PC-9 (cell line): ENCODE data around the gene MAPK10. TPM values are rescaled to one million over a fixed set of nuclear protein-coding genes. Genes with fewer than 3 reads are reported as not detected.

ENCODE experiments used
- BruUV-seq: library from RNA; stranded (reverse); fragments of 400-500 nt; replicated peaks from 2 replicates; lab custom pipeline; 2021; lab: Mats Ljungman, UMichigan
- CTCF ChIA-PET: fragments of 300-600 bp; sonication (Branson Sonifier 250); formaldehyde crosslinking; loops from one replicate; lab custom pipeline; 2022; ENCODE audit warnings: antibody characterized with exemption; lab: Charles Lee
- POLR2A ChIA-PET: fragments of 300-600 bp; sonication (Branson Sonifier 250); formaldehyde crosslinking; loops from one replicate; lab custom pipeline; 2022; ENCODE audit warnings: antibody characterized with exemption; ENCODE audit not compliant: unreplicated experiment; lab: Charles Lee
- DNase-seq, 2 experiments: peaks; one replicate each; pipeline versions ENCODE4 v3.0.0 to v3.0.0-alpha.2; 2015 to 2022; ENCODE audit warnings: mixed read lengths in 1 of 2
- H2AFZ ChIP-seq: fragments of 200-600 bp; sonication (generic); 2 replicates; pipeline ENCODE4 v1.8.1; 2017; ENCODE audit warnings: antibody characterized with exemption
- H3F3A ChIP-seq: fragments of 200-600 bp; sonication (generic); 2 replicates; pipeline ENCODE4 v1.8.1; 2017; ENCODE audit warnings: antibody characterized with exemption, mild to moderate bottlenecking, low read depth; ENCODE audit not compliant: insufficient read depth
- H3K27ac ChIP-seq: fragments of 200-600 bp; sonication (generic); 2 replicates; pipeline ENCODE4 v1.6.1; 2016; ENCODE audit warnings: mixed run types
- H3K27me3 ChIP-seq: fragments of 200-600 bp; sonication (generic); 2 replicates; pipeline ENCODE4 v1.6.1; 2016; ENCODE audit warnings: low read depth, mixed run types; ENCODE audit not compliant: insufficient read depth
- H3K36me3 ChIP-seq: fragments of 200-600 bp; sonication (generic); 2 replicates; pipeline ENCODE4 v1.6.1; 2016; ENCODE audit warnings: low read depth, mixed run types
- H3K4me1 ChIP-seq: fragments of 200-600 bp; sonication (generic); replicated peaks from 2 replicates; pipeline ENCODE4 v1.6.1; 2016; ENCODE audit warnings: mixed run types; ENCODE audit not compliant: insufficient read depth
- H3K4me2 ChIP-seq: fragments of 200-600 bp; sonication (generic); 2 replicates; pipeline ENCODE4 v1.6.1; 2017; ENCODE audit warnings: mixed run types
- H3K4me3 ChIP-seq: fragments of 200-600 bp; sonication (generic); 2 replicates; pipeline ENCODE4 v1.6.1; 2016; ENCODE audit warnings: mixed run types
- H3K79me2 ChIP-seq: fragments of 200-600 bp; sonication (generic); 2 replicates; pipeline ENCODE4 v1.6.1; 2017; ENCODE audit warnings: low read depth, mixed run types
- H3K9me2 ChIP-seq: fragments of 200-600 bp; sonication (generic); 2 replicates; pipeline ENCODE4 v1.8.1; 2017; ENCODE audit warnings: mild to moderate bottlenecking; ENCODE audit not compliant: insufficient read depth
- H3K9me3 ChIP-seq: fragments of 200-600 bp; sonication (generic); 2 replicates; pipeline ENCODE4 v1.8.1; 2016; ENCODE audit warnings: low read depth; ENCODE audit not compliant: insufficient read depth
- H4K20me1 ChIP-seq: fragments of 200-600 bp; sonication (generic); 2 replicates; pipeline ENCODE4 v1.8.1; 2017; ENCODE audit not compliant: insufficient read depth
- EZH2 ChIP-seq: fragments of 200-600 bp; sonication (generic); IDR thresholded peaks from 2 replicates; pipeline ENCODE4 v1.8.0; 2017; ENCODE audit warnings: antibody characterized with exemption, low read depth
- intact Hi-C: fragments of 100-400 bp; cut with micrococcal nuclease; formaldehyde crosslinking; loops from one replicate; pipeline ENCODE4 v1.10.0; 2022; ENCODE audit not compliant: unreplicated experiment
- total RNA-seq: library from RNA; stranded (reverse); gene quantifications from 2 replicates; pipeline ENCODE4 v1.2.3, GENCODE V29; 2021
- TF ChIP-seq, protein P1 (sequence below): fragments of 200-600 bp; sonication (generic); conservative IDR thresholded peaks from 2 replicates; pipeline ENCODE4 v1.6.1; 2017; ENCODE audit warnings: mixed run types, antibody characterized with exemption, mild to moderate bottlenecking, moderate library complexity

MAPK10 gene
- total RNA-seq, 1 experiment from 2014 or later = 4.2 TPM

DNA sequence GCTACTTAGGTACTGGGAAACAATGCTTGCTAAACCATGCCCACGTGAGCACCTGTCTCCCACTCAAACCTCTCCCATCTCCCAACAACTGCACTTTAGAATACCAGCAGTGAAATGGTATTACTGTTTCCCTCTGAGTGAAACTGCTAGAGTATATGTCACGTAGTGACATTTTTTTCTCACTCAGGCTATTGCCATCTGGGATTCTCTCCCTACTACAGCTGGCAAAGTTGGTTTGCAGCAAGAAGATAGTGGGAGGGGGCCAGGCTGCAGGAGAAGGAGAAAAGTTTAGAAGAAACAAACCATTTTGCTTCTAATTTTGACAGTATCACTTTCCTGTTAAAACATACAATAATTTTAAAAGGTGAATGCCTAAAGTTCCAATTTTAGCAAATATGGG lies 358.3 kb downstream of the MAPK10 start:
- intact Hi-C loops = no loop called here
- Histone ChIP-seq H3F3A (no peaks in the 10 kb centered on the region), H3K4me1 (no peaks in the 10 kb centered on the region), H3K4me2 (no peak overlapping the region), H2AFZ (no peak overlapping the region), H3K27me3 (no peaks in the 10 kb centered on the region), H3K9me2 (no peaks in the 10 kb centered on the region), H3K4me3 (no peak overlapping the region), H3K36me3 (no peaks in the 10 kb centered on the region), H3K9me3 (no peaks in the 10 kb centered on the region), H3K79me2 (no peaks in the 10 kb centered on the region), H3K27ac (no peak overlapping the region), H4K20me1 (no peaks in the 10 kb centered on the region)
- no TSS peak for BruUV-seq
- ChIA-PET CTCF (no interaction called here), POLR2A (no interaction called here)
- no peak for DNase-seq
- no peak for TF ChIP-seq EZH2
- TF ChIP-seq, protein P1, sequence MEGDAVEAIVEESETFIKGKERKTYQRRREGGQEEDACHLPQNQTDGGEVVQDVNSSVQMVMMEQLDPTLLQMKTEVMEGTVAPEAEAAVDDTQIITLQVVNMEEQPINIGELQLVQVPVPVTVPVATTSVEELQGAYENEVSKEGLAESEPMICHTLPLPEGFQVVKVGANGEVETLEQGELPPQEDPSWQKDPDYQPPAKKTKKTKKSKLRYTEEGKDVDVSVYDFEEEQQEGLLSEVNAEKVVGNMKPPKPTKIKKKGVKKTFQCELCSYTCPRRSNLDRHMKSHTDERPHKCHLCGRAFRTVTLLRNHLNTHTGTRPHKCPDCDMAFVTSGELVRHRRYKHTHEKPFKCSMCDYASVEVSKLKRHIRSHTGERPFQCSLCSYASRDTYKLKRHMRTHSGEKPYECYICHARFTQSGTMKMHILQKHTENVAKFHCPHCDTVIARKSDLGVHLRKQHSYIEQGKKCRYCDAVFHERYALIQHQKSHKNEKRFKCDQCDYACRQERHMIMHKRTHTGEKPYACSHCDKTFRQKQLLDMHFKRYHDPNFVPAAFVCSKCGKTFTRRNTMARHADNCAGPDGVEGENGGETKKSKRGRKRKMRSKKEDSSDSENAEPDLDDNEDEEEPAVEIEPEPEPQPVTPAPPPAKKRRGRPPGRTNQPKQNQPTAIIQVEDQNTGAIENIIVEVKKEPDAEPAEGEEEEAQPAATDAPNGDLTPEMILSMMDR = no peak

DNA sequence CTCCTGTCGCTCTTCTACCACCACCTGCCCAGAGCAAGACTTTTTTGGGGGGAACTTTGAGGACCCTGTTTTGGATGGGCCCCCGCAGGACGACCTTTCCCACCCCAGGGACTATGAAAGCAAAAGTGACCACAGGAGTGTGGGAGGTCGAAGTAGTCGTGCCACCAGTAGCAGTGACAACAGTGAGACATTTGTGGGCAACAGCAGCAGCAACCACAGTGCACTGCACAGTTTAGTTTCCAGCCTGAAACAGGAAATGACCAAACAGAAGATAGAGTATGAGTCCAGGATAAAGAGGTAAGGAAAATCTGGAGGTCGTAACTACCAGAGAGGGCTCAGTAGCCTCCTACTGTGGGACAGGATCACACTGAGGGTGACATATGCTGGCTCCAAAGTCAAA lies 364.5 kb downstream of the MAPK10 start:
- H2AFZ ChIP-seq = no peak overlapping the region
- no peak for DNase-seq
- ChIA-PET CTCF (no interaction called here), POLR2A (interaction anchor here (0.6 kb wide), 1 partner anchor 598 kb away, joined by 4 read pairs; the partner anchor contains the start of gene PTPN13)
- no peak overlapping the region for H3K4me2 ChIP-seq
- H3K9me3 ChIP-seq = no peaks in the 10 kb centered on the region
- TF ChIP-seq, protein P1 = no peak
- TF ChIP-seq EZH2 = no peak
- H3F3A ChIP-seq = no peaks in the 10 kb centered on the region
- no peaks in the 10 kb centered on the region for H3K36me3 ChIP-seq
- H3K4me1 ChIP-seq = no peaks in the 10 kb centered on the region
- H4K20me1 ChIP-seq = no peaks in the 10 kb centered on the region
- no peaks in the 10 kb centered on the region for H3K79me2 ChIP-seq
- H3K9me2 ChIP-seq = no peaks in the 10 kb centered on the region
- BruUV-seq = no TSS peak
- H3K27ac ChIP-seq = no peak overlapping the region
- H3K4me3 ChIP-seq = no peak overlapping the region
- intact Hi-C loops = no loop called here
- H3K27me3 ChIP-seq = no peaks in the 10 kb centered on the region

DNA sequence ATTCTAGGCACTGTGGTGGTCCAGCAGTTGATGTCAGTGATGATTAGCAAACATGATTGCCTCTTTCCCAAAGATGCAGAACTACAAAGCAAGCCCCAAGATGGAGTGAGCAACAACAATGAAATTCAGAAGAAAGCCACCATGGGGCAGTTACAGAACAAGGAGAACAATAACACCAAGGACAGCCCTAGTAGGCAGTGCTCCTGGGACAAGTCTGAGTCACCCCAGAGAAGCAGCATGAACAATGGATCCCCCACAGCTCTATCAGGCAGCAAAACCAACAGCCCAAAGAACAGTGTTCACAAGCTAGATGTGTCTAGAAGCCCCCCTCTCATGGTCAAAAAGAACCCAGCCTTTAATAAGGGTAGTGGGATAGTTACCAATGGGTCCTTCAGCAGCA lies 365.3 kb downstream of the MAPK10 start:
- no TSS peak for BruUV-seq
- ChIA-PET POLR2A (interaction anchor here (0.6 kb wide), 1 partner anchor 599 kb away, joined by 4 read pairs; the partner anchor contains the start of gene PTPN13), CTCF (no interaction called here)
- Histone ChIP-seq H3F3A (no peaks in the 10 kb centered on the region), H3K4me2 (no peak overlapping the region), H3K27me3 (no peaks in the 10 kb centered on the region), H3K9me2 (no peaks in the 10 kb centered on the region), H3K36me3 (no peaks in the 10 kb centered on the region), H4K20me1 (no peaks in the 10 kb centered on the region), H3K79me2 (no peaks in the 10 kb centered on the region), H3K27ac (no peak overlapping the region), H3K9me3 (no peaks in the 10 kb centered on the region), H3K4me1 (no peaks in the 10 kb centered on the region), H2AFZ (no peak overlapping the region), H3K4me3 (no peak overlapping the region)
- no peak for DNase-seq
- TF ChIP-seq EZH2 = no peak
- intact Hi-C loops = no loop called here

DNA sequence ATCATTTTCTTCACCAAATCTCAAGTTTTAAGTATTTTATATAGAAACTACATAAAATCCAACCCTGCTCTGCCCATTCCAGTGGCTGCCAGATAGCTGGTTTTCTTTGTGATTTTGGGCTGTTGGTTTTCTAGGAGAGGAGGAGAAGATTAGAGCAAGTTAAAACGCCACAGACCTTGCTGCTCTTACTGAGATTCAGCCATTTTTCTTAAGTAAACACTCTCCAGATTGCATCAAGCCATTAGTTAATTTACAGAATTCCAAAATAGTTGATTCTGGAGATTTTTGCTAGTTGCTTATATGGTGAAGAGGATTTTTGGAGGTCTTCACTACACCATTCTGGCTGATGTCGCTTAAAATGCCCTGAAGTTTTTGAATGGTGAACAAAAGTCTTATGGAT lies 366.2 kb downstream of the MAPK10 start:
- H3K27me3 ChIP-seq = no peaks in the 10 kb centered on the region
- H3K4me1 ChIP-seq = no peaks in the 10 kb centered on the region
- H3K9me3 ChIP-seq = no peaks in the 10 kb centered on the region
- no peaks in the 10 kb centered on the region for H3K79me2 ChIP-seq
- no peaks in the 10 kb centered on the region for H4K20me1 ChIP-seq
- ChIA-PET CTCF (no interaction called here), POLR2A (no interaction called here)
- H3K4me2 ChIP-seq = no peak overlapping the region
- no peak overlapping the region for H3K4me3 ChIP-seq
- TF ChIP-seq EZH2 = no peak
- TF ChIP-seq, protein P1 = no peak
- H3K9me2 ChIP-seq = no peaks in the 10 kb centered on the region
- no peaks in the 10 kb centered on the region for H3K36me3 ChIP-seq
- H2AFZ ChIP-seq = no peak overlapping the region
- no peaks in the 10 kb centered on the region for H3F3A ChIP-seq
- no peak for DNase-seq
- H3K27ac ChIP-seq = no peak overlapping the region
- intact Hi-C loops = no loop called here
- BruUV-seq = no TSS peak
